HG02588 (cell line): ENCODE measurements around the gene DHFR.

ENCODE experiments used
- ATAC-seq: cut with Tn5 transposase; IDR thresholded peaks from one replicate; pipeline ENCODE4 v1.9.1; 2021; ENCODE audit warnings: mild to moderate bottlenecking, moderate library complexity; ENCODE audit not compliant: unreplicated experiment

DHFR gene

GRCh38 chr5:80655231-80655774 lies 520 bp upstream of the DHFR start:
- ATAC-seq = no peak

DNA sequence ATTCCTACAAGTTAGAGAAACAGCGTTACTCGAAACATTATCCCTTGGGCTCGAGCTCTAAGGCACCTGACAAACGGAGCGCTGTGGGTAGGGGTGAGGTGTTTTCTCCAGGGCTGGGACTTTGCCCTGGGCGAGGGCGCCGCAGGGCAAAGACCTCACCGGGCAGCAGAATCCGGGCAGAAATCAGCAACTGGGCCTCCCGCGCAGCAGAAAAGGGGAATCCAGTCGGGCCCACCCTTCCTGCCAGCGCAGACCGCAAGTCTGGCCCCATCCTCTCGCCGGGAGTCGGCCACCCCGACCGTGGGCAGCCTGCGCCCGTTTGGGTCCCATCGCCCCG lies 761 bp downstream of the DHFR start:
- ATAC-seq = no peak

- no peak for ATAC-seq
These were observed 1.3 kb downstream of the DHFR start for GRCh38 chr5:80653502-80653901.

DNA sequence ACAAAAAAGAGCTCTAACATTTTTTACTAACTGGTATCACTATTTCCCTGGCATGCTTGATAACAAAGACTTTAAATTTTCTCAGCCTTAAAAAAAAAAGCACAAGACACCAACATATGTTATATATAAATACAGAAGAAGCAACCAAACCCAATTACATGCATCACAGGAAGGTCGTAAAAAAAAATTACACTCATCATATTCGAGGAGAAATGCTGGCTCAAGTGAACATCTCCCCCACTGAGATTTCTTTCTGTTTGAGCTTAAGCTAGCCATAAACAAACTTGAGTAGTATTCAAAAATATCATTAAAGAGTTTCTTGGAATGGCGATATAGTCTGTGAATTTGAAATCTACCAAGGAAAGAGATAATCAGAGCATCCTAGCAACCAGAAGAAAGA lies 7.9 kb downstream of the DHFR start:
- ATAC-seq = no peak

DNA sequence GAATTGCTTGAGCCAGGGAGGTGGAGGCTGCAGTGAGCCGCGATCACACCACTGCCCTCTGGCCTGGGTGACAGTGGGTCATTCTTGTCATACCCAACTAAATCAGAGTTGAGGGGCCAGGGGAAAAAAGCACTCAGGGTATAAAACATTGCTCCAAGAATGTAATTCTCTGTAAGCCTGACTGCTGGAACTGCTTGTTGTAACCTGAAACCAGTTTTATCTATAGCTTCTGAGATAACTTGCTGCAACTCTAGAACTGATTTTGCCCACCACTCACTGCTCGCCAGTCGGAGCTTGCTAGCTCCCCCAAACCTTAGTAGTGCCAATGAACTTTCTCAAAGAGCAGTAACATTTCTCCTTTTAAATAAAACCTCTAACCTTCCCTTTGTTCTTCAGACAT lies 9.9 kb downstream of the DHFR start:
- ATAC-seq = no peak

DNA sequence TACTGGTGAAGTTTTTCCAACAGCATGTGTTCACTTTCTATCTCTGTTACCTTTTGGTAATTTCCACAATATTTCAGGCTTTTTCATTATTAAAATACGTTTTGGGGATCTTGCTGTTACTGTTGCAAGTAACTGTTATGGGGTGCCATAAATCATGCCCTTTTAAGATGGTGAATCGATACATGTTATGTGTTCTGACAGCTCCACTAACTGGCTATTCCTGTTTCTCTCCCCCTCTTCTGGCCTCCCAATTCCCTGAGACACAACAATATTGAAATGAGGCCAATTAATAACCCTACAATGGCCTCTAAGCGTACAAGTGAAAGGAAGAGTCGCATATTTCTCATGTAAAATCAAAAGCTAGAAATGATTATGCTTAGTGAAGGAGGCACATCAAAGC lies 13.4 kb downstream of the DHFR start:
- ATAC-seq = no peak

GRCh38 chr5:80634193-80634592 lies 20.6 kb downstream of the DHFR start:
- ATAC-seq = no peak

- ATAC-seq = no peak
These were observed 22.1 kb downstream of the DHFR start for GRCh38 chr5:80632700-80633099.

DNA sequence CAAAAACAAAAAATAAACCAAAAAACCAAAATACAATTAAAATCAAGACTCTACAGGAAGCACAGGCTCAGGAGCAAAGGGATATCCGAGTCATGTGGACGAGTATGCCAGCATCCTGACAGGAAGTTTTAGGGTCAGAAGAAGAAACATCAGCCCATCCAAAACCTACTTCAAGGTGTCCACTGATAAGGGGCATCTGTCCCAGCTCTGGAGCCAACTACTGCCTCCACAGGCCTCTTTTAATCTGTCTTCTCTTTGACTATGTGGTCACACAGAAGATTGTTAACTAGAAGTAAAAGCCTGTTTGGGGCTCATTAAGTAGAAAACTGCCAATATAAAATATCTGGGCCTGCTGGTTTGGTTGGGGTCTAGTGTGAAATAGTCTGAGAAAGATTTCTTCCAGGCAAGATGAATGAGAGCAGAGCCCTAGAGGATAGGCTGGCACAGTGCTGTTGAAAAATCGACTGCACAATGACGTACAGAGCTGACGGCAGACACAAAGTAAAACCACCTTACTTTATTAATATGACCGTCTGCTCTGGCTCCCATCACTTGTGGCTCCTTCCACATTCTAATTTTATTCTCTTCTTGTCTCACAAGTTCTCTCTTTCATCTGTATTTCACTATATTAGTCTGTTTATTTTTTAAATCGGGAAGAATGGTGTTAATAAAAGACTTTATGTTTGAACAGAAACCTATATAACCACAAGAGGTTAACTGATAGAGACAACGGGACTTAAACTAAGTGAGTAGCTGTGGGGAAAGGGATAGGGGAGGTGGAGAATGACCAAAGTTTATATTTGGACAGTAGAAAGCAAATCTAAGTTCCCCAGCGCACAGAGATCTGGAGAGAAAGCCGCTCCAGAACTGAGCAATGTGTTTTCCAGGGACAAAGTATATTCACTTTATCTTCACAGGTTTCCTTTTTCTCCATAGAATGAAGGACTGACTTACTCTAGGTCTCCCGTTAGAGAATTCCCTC lies 23.2 kb downstream of the DHFR start:
- ATAC-seq = no peak

- no peak for ATAC-seq
These were observed 25.5 kb downstream of the DHFR start for GRCh38 chr5:80629281-80629680.

GRCh38 chr5:80625230-80625629 lies 29.6 kb downstream of the DHFR start:
- ATAC-seq = no peak

- ATAC-seq = no peak
These were observed 30.8 kb downstream of the DHFR start for GRCh38 chr5:80623999-80624398.

- ATAC-seq = no peak
These were observed 32.0 kb downstream of the DHFR start for GRCh38 chr5:80622756-80623155.

DNA sequence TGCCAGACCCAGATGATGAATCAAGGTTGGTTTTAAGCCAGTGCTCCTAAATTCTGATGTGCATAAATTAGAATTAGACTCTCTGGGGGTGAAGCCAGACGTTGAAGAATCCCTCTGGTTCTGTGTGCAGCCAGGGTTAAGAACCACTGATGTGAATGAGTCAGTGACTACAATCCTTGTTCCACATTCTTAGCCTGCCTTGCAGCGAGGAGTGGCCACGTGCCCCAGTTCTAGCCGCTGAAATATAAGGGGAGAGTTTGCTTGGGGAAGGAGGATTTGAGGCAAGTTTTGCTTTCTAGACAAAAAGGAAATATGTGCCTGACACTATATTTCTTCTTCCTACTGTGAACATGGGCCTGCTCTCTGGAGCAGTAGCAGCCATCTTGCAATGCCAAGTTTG lies 34.6 kb downstream of the DHFR start:
- ATAC-seq = no peak

- ATAC-seq = no peak
These were observed 35.7 kb downstream of the DHFR start for GRCh38 chr5:80619086-80619485.

- ATAC-seq = no peak
These were observed 36.3 kb downstream of the DHFR start for GRCh38 chr5:80618438-80618837.

DNA sequence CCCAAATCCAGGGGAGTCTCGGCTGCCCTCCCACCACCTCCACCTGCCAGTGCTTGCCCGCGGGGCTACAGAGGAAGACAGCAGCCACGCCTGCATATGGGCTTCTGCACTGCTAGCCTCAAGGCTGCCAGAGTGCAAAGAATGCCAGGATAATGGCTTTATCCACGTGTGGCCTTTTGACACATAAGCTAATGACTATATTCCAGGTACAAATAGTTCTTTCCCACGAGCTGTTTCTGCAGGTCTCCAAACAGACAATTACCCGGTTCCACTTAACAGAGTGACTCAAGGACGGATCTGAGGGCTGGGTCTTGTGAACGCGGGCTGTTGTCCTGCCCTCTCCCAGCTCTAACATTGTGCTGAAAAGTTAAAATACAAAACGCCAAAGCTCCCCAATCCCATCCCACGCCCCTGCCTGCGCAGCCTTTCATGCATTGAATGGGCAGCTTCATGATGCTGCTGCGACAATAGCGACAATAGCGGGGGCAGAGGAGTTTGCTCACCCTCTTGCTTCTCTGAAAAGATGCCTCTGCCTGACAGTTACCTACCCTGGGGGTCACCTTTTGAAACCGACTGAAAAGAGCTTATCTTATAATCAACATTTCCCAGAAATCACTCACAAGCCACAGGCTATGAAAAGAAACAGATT lies 39.4 kb downstream of the DHFR start:
- no peak for ATAC-seq

DNA sequence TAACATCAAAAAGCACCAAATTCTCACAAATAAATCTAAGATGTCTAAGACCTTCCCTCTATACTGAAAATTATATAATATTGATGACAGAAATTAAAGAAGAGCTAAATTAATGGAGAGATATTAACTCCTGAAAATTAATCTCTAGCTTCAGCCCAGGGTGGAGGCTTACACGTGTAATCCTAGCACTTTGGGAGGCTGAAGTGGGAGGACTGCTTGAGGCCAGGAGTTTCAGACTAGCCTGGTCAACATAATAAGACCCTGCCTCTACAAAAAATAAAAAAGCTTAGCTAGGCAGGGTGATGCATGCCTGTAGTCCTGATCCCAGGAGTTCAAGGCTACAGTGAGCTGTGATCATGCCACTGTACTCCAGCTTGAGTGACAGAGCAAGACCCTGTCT lies 45.1 kb downstream of the DHFR start:
- ATAC-seq = no peak

DNA sequence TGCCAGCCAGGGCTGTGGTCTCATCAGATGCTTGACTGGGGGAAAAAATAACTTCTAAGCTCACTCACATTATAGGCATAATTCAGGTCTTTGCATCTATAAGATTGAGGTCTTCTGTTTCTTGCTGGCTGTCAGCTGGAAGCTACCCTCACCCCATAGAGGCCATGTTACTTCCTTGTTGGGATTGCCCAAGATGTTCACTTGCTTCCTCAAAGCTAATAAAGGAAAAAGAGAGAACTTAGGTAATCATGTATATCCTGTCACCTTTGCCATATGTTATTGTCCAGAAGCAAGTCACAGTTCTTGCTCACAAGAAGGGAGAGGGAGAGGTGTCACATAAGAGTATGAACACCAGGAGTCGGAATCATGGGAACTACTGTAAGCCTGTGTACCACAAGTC lies 46.1 kb downstream of the DHFR start:
- no peak for ATAC-seq

GRCh38 chr5:80607832-80608231 lies 47.0 kb downstream of the DHFR start:
- peak; percentile 59 for ATAC-seq

DNA sequence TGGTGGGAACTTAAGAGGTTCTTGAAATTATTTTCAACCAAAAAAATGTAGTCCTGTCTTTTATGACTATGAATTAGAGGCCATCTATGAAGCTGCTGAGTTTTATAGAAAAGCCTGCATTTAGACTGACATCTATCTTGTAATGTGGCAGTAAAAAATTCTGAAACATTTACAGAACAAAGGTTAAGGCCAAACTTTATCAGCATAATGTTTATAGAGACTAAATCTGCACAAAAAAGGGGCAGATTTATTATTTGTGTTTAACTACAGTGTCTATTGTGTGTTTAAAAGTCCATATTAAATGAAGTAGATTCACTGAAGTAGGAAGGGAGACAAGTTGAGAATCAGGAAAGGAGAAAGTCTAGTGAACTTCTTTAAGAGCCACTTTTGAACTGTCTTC lies 47.4 kb downstream of the DHFR start:
- ATAC-seq = no peak
